ENCODE data around the gene SCN3A.

Gene SCN3A

GRCh38 chr2:165110394-165110793, 93.5 kb downstream of the SCN3A start:
- no peaks in the 10 kb centered on the region for H3F3A ChIP-seq (ENCODE audit: insufficient read depth, low read length)
- H3K9me3 ChIP-seq (replicated peaks; ENCODE audit: insufficient read depth, low read length) = no peaks in the 10 kb centered on the region
- no peak overlapping the region for H3K27ac ChIP-seq (ENCODE audit: low read length)
- DNase-seq = no peak
- no peaks in the 10 kb centered on the region for H4K20me1 ChIP-seq (ENCODE audit: insufficient read depth, low read length)
- no peak overlapping the region for H3K9ac ChIP-seq (ENCODE audit: low read length)
- no peaks in the 10 kb centered on the region for H3K36me3 ChIP-seq (replicated peaks; ENCODE audit: insufficient read depth, low read length)
- no peak overlapping the region for H3K4me2 ChIP-seq (ENCODE audit: low read depth, low read length)
- no peak for TF ChIP-seq CTCF (IDR thresholded peaks at IDR 0.05; ENCODE audit: low read length)
- no peak for TF ChIP-seq EZH2phosphoT487 (IDR thresholded peaks at IDR 0.05; ENCODE audit: low read length)
- TF ChIP-seq EZH2 (optimal IDR thresholded peaks at IDR 0.05; ENCODE audit: low read depth, low read length) = no peak
- no peaks in the 10 kb centered on the region for H3K9me2 ChIP-seq (replicated peaks; ENCODE audit: insufficient read depth, low read length)
- no peaks in the 10 kb centered on the region for H3K79me2 ChIP-seq (ENCODE audit: low read length)
- H3K4me1 ChIP-seq (ENCODE audit: low read length) = no peaks in the 10 kb centered on the region
- H2AFZ ChIP-seq (ENCODE audit: low read length) = no peak overlapping the region
- H3K27me3 ChIP-seq (replicated peaks; ENCODE audit: insufficient read depth, low read length) = no peaks in the 10 kb centered on the region
- H3K4me3 ChIP-seq (ENCODE audit: low read length) = no peak overlapping the region

- Histone ChIP-seq H3K36me3 (replicated peaks; ENCODE audit: insufficient read depth, low read length) (no peaks in the 10 kb centered on the region), H3K27me3 (replicated peaks; ENCODE audit: insufficient read depth, low read length) (no peaks in the 10 kb centered on the region), H3K79me2 (ENCODE audit: low read length) (no peaks in the 10 kb centered on the region), H3K27ac (ENCODE audit: low read length) (no peak overlapping the region), H3K4me3 (ENCODE audit: low read length) (no peak overlapping the region), H2AFZ (ENCODE audit: low read length) (no peak overlapping the region), H3F3A (ENCODE audit: insufficient read depth, low read length) (no peaks in the 10 kb centered on the region), H3K4me1 (ENCODE audit: low read length) (no peaks in the 10 kb centered on the region), H3K9ac (ENCODE audit: low read length) (no peak overlapping the region), H3K4me2 (ENCODE audit: low read depth, low read length) (no peak overlapping the region), H3K9me2 (replicated peaks; ENCODE audit: insufficient read depth, low read length) (no peaks in the 10 kb centered on the region), H3K9me3 (replicated peaks; ENCODE audit: insufficient read depth, low read length) (no peaks in the 10 kb centered on the region), H4K20me1 (ENCODE audit: insufficient read depth, low read length) (no peaks in the 10 kb centered on the region)
- TF ChIP-seq EZH2phosphoT487 (IDR thresholded peaks at IDR 0.05; ENCODE audit: low read length) = no peak
- TF ChIP-seq EZH2 (optimal IDR thresholded peaks at IDR 0.05; ENCODE audit: low read depth, low read length) = no peak
- no peak for TF ChIP-seq CTCF (IDR thresholded peaks at IDR 0.05; ENCODE audit: low read length)
- no peak for DNase-seq
Measured at GRCh38 chr2:165109915-165110314, 93.9 kb downstream of the SCN3A start.

- no peak for TF ChIP-seq CTCF (IDR thresholded peaks at IDR 0.05; ENCODE audit: low read length)
- TF ChIP-seq EZH2 (optimal IDR thresholded peaks at IDR 0.05; ENCODE audit: low read depth, low read length) = no peak
- no peak for TF ChIP-seq EZH2phosphoT487 (IDR thresholded peaks at IDR 0.05; ENCODE audit: low read length)
Measured at GRCh38 chr2:165105926-165106325, 97.9 kb downstream of the SCN3A start.

More at GRCh38 chr2:165105926-165106325, 97.9 kb downstream of the SCN3A start:
- no peak overlapping the region for H3K27ac ChIP-seq (ENCODE audit: low read length)
- H3K9me3 ChIP-seq (replicated peaks; ENCODE audit: insufficient read depth, low read length) = no peaks in the 10 kb centered on the region
- no peaks in the 10 kb centered on the region for H4K20me1 ChIP-seq (ENCODE audit: insufficient read depth, low read length)
- no peaks in the 10 kb centered on the region for H3K36me3 ChIP-seq (replicated peaks; ENCODE audit: insufficient read depth, low read length)
- no peak overlapping the region for H3K4me2 ChIP-seq (ENCODE audit: low read depth, low read length)
- no peak overlapping the region for H3K4me3 ChIP-seq (ENCODE audit: low read length)
- H3K9ac ChIP-seq (ENCODE audit: low read length) = no peak overlapping the region
- no peak overlapping the region for H2AFZ ChIP-seq (ENCODE audit: low read length)
- H3K4me1 ChIP-seq (ENCODE audit: low read length) = no peaks in the 10 kb centered on the region
- DNase-seq = no peak
- no peaks in the 10 kb centered on the region for H3K27me3 ChIP-seq (replicated peaks; ENCODE audit: insufficient read depth, low read length)
- no peaks in the 10 kb centered on the region for H3K79me2 ChIP-seq (ENCODE audit: low read length)
- no peaks in the 10 kb centered on the region for H3F3A ChIP-seq (ENCODE audit: insufficient read depth, low read length)
- H3K9me2 ChIP-seq (replicated peaks; ENCODE audit: insufficient read depth, low read length) = no peaks in the 10 kb centered on the region

Measured in MM.1S (cell line).